Measurements from ENCODE around the gene ADIPOR2. TPM values are rescaled to one million over a fixed set of nuclear protein-coding genes. Genes with fewer than 3 reads are reported as not detected.

Gene ADIPOR2
- total and polyA plus RNA-seq, 4 donors = 26.6 to 68.3 (median 41.7) TPM

DNA sequence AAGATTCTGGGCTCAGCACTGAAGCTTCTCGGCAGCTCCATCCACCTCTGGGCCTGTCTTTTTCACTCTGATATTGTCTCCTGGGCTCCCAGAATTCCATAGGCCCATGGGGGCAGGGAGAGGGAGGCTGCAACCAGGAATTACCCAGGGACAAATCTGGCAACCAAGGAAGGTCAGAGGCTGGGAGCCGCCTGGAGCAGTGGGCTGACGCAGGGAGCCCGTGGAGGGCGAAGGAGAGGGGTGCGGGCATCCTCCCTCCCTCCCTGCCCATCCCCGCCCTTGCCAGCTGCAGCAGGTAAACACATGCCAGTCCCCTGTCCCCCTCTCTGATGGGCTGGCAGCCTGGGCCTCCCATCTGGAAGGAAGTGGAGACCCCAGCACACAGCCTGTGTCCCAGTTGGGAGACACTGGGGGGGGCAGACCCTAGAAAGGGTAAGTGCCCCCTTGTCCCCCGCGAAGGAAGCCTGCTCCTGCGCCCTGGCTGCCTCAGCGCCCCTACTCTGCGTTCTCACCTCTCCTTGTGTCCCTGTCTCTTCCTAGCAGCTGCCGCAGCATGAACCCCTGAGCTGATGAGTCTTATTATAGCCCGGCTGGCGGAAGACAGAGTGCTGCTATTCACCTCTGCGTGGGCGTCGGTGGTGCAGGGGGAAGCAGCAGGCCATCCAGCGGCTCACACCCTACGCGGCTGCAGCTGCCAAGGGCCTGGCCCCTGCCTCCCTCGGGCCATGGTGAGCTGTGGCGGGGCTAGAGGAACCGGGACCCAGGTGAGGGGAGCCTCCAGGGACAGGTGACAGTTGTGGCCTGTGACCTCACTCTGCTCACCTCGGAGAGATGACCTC lies 136.2 kb downstream of the ADIPOR2 start:
- Histone ChIP-seq H3K4me3 (ENCODE audit: low read depth in 1 of 3, low read length in 3 of 3) (no peak overlapping the region), H3K27ac (ENCODE audit: low read depth in 1 of 2, low read length in 2 of 2) (no peak overlapping the region), H3K9me3 (ENCODE audit: control insufficient read depth in 4 of 4, low read length in 3 of 4) (no peaks in the 10 kb centered on the region), H3K27me3 (ENCODE audit: control insufficient read depth in 4 of 4, insufficient read depth in 4 of 4, low read length in 3 of 4) (peaks cover 0 to 5% (median 2%) of the 10 kb centered on the region in 4 donors), H3K36me3 (ENCODE audit: control insufficient read depth in 4 of 4, insufficient read depth in 3 of 4, low read depth in 1 of 4, low read length in 3 of 4) (no peaks in the 10 kb centered on the region), H3K4me1 (ENCODE audit: control insufficient read depth in 4 of 4, insufficient read depth in 4 of 4, low read length in 3 of 4) (no peaks in the 10 kb centered on the region), H3K9ac (ENCODE audit: low read depth in 1 of 2, low read length in 2 of 2) (no peak overlapping the region)
- TF ChIP-seq NR2F2 (IDR thresholded peaks at IDR 0.05) (no peak), CTCF (IDR thresholded peaks at IDR 0.05; ENCODE audit: low read depth, low read length, missing input control) (no peak), ATF3 (IDR thresholded peaks at IDR 0.05) (no peak), HNF4G (IDR thresholded peaks at IDR 0.05) (no peak), GABPA (IDR thresholded peaks at IDR 0.05 in 1 of 2, conservative IDR thresholded peaks at IDR 0.05 in 1 of 2) (no peak), HNF4A (conservative IDR thresholded peaks at IDR 0.05) (no peak), RXRA (IDR thresholded peaks at IDR 0.05) (no peak), FOXA2 (IDR thresholded peaks at IDR 0.05) (no peak), FOXA1 (IDR thresholded peaks at IDR 0.05) (no peak), SP1 (IDR thresholded peaks at IDR 0.05) (no peak), JUND (IDR thresholded peaks at IDR 0.05) (no peak), RAD21 (IDR thresholded peaks at IDR 0.05) (no peak), EGR1 (IDR thresholded peaks at IDR 0.05; ENCODE audit: low read depth in 2 of 2) (no peak), YY1 (IDR thresholded peaks at IDR 0.05) (no peak), TAF1 (conservative IDR thresholded peaks at IDR 0.05) (no peak)
- TF ChIP-seq, protein P1, sequence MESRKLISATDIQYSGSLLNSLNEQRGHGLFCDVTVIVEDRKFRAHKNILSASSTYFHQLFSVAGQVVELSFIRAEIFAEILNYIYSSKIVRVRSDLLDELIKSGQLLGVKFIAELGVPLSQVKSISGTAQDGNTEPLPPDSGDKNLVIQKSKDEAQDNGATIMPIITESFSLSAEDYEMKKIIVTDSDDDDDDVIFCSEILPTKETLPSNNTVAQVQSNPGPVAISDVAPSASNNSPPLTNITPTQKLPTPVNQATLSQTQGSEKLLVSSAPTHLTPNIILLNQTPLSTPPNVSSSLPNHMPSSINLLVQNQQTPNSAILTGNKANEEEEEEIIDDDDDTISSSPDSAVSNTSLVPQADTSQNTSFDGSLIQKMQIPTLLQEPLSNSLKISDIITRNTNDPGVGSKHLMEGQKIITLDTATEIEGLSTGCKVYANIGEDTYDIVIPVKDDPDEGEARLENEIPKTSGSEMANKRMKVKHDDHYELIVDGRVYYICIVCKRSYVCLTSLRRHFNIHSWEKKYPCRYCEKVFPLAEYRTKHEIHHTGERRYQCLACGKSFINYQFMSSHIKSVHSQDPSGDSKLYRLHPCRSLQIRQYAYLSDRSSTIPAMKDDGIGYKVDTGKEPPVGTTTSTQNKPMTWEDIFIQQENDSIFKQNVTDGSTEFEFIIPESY (IDR thresholded peaks at IDR 0.05) = no peak
- TF ChIP-seq, protein P2, sequence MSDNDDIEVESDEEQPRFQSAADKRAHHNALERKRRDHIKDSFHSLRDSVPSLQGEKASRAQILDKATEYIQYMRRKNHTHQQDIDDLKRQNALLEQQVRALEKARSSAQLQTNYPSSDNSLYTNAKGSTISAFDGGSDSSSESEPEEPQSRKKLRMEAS (IDR thresholded peaks at IDR 0.05) = no peak
- TF ChIP-seq, protein P3, sequence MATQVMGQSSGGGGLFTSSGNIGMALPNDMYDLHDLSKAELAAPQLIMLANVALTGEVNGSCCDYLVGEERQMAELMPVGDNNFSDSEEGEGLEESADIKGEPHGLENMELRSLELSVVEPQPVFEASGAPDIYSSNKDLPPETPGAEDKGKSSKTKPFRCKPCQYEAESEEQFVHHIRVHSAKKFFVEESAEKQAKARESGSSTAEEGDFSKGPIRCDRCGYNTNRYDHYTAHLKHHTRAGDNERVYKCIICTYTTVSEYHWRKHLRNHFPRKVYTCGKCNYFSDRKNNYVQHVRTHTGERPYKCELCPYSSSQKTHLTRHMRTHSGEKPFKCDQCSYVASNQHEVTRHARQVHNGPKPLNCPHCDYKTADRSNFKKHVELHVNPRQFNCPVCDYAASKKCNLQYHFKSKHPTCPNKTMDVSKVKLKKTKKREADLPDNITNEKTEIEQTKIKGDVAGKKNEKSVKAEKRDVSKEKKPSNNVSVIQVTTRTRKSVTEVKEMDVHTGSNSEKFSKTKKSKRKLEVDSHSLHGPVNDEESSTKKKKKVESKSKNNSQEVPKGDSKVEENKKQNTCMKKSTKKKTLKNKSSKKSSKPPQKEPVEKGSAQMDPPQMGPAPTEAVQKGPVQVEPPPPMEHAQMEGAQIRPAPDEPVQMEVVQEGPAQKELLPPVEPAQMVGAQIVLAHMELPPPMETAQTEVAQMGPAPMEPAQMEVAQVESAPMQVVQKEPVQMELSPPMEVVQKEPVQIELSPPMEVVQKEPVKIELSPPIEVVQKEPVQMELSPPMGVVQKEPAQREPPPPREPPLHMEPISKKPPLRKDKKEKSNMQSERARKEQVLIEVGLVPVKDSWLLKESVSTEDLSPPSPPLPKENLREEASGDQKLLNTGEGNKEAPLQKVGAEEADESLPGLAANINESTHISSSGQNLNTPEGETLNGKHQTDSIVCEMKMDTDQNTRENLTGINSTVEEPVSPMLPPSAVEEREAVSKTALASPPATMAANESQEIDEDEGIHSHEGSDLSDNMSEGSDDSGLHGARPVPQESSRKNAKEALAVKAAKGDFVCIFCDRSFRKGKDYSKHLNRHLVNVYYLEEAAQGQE (IDR thresholded peaks at IDR 0.05) = no peak
- DNase-seq (ENCODE audit: low spot score) = no peak
- 81% methylated on average over 25 of the region's 25 CpGs for WGBS
